ENCODE measurements around the gene MFSD12.

The MFSD12 gene

GRCh38 chr19:3518255-3518654 is 39.1 kb downstream of the MFSD12 start:
- Histone ChIP-seq H3K27me3 (replicated peaks) (no peaks in the 10 kb centered on the region), H3K4me3 (ENCODE audit: low read depth, low read length) (no peak overlapping the region), H3K36me3 (replicated peaks) (peaks cover 2% of the 10 kb centered on the region), H3K27ac (no peak overlapping the region)
- TF ChIP-seq CTCF (IDR thresholded peaks at IDR 0.05; ENCODE audit: low read depth, low read length, missing control alignments): no peak
- in situ Hi-C loops (cut with HindIII; ENCODE audit: low pct_ligation_motif_present, low sequenced_read_pairs): no loop called here
- DNase-seq: no peak

- H3K27me3 ChIP-seq (replicated peaks): no peaks in the 10 kb centered on the region
- no peaks in the 10 kb centered on the region for H3K36me3 ChIP-seq (replicated peaks)
- in situ Hi-C loops (cut with HindIII; ENCODE audit: low pct_ligation_motif_present, low sequenced_read_pairs): no loop called here
Measured at GRCh38 chr19:3517638-3518037, 39.7 kb downstream of the MFSD12 start.

GRCh38 chr19:3516675-3517207 is 40.6 kb downstream of the MFSD12 start:
- H3K4me3 ChIP-seq (ENCODE audit: low read depth, low read length): no peak overlapping the region
- no peak overlapping the region for H3K27ac ChIP-seq
- in situ Hi-C loops (cut with HindIII; ENCODE audit: low pct_ligation_motif_present, low sequenced_read_pairs): no loop called here
- no peaks in the 10 kb centered on the region for H3K27me3 ChIP-seq (replicated peaks)
- DNase-seq: no peak
- no peaks in the 10 kb centered on the region for H3K36me3 ChIP-seq (replicated peaks)
- TF ChIP-seq CTCF (IDR thresholded peaks at IDR 0.05; ENCODE audit: low read depth, low read length, missing control alignments): no peak

More at GRCh38 chr19:3517638-3518037, 39.7 kb downstream of the MFSD12 start:
- no peak for TF ChIP-seq CTCF (IDR thresholded peaks at IDR 0.05; ENCODE audit: low read depth, low read length, missing control alignments)
- DNase-seq: no peak
- H3K27ac ChIP-seq: no peak overlapping the region
- H3K4me3 ChIP-seq (ENCODE audit: low read depth, low read length): no peak overlapping the region

GRCh38 chr19:3515891-3516422 is 41.4 kb downstream of the MFSD12 start:
- in situ Hi-C loops (cut with HindIII; ENCODE audit: low pct_ligation_motif_present, low sequenced_read_pairs): no loop called here
- Histone ChIP-seq H3K4me3 (ENCODE audit: low read depth, low read length) (no peak overlapping the region), H3K27ac (no peak overlapping the region), H3K36me3 (replicated peaks) (peaks cover under 1% of the 10 kb centered on the region), H3K27me3 (replicated peaks) (no peaks in the 10 kb centered on the region)
- no peak for TF ChIP-seq CTCF (IDR thresholded peaks at IDR 0.05; ENCODE audit: low read depth, low read length, missing control alignments)
- no peak for DNase-seq

GRCh38 chr19:3514930-3515329 is 42.5 kb downstream of the MFSD12 start:
- no peaks in the 10 kb centered on the region for H3K27me3 ChIP-seq (replicated peaks)
- H3K4me3 ChIP-seq (ENCODE audit: low read depth, low read length): no peak overlapping the region
- in situ Hi-C loops (cut with HindIII; ENCODE audit: low pct_ligation_motif_present, low sequenced_read_pairs): no loop called here
- peaks cover 11% of the 10 kb centered on the region for H3K36me3 ChIP-seq (replicated peaks)
- DNase-seq: no peak
- no peak overlapping the region for H3K27ac ChIP-seq
- TF ChIP-seq CTCF (IDR thresholded peaks at IDR 0.05; ENCODE audit: low read depth, low read length, missing control alignments): no peak
